SH-SY5Y (cell line): ENCODE results near the gene MGAT5.

Source experiments
- GATA2 ChIP-seq: IDR thresholded peaks from 2 replicates; pipeline ENCODE4 v1.6.1; 2011; ENCODE audit warnings: mild to moderate bottlenecking, low read depth, low read length
- GATA3 ChIP-seq: IDR thresholded peaks from 2 replicates; pipeline ENCODE4 v1.6.1; 2011; ENCODE audit warnings: low read depth, mild to moderate bottlenecking, low read length, moderate library complexity

GRCh38 chr2:134379293-134379692 lies 125.4 kb downstream of the MGAT5 start:
- TF ChIP-seq GATA2 (no peak), GATA3 (no peak)
